ENCODE results near the gene ITPRIPL1.
"Not testable (repeated sequence)": the region's sequence is repeated elsewhere in the genome, so short reads cannot be mapped to it uniquely, and the experiment has no call there.

Gene ITPRIPL1

DNA sequence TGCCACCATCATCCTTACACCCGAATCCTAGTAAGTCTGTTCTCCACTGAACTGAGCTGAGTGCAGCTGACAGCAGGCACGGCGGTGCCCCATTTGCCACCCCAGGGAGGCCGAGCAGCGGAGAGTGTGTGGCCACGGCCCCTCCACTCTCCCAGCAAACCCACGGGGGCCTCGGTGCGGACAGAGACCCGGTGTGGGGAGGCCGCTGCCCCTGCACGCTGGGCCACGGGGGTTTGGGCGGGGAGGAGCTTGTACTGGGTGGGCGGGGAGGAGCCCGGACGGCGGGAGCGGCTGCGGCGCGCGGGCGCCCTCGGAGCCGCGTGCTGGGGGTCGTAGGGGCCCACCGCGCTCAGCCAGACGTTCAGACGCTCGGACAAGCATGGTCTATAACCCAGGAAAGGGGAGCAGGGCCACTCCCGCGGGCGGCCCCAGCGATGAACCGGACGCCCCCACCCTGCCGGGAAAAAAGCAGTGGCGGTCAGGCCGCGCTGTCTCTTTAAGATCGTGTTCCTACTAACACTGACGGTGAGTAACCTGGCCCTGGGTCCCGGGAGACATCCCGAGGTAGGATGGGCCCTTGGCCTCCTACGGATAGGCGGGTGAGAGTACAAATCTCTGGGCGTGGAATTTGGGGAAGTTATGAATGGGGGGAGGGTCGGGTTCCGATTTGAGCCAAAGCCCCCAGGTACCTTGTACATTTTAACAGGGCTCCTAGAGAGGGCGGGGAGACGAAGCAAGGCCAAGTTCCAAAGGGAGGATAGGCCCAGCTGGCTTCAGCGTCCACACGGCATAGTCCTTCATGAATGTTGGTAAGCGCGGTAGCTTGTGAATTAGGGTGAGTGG is at the start of gene ITPRIPL1:
Gene ITPRIPL1 (plus strand): TSS at position 277 of the 843 bp plus-strand sequence. CDS start 523 bp downstream, at position 800.
- no peak for DNase-seq (ENCODE audit: low read depth)

DNA sequence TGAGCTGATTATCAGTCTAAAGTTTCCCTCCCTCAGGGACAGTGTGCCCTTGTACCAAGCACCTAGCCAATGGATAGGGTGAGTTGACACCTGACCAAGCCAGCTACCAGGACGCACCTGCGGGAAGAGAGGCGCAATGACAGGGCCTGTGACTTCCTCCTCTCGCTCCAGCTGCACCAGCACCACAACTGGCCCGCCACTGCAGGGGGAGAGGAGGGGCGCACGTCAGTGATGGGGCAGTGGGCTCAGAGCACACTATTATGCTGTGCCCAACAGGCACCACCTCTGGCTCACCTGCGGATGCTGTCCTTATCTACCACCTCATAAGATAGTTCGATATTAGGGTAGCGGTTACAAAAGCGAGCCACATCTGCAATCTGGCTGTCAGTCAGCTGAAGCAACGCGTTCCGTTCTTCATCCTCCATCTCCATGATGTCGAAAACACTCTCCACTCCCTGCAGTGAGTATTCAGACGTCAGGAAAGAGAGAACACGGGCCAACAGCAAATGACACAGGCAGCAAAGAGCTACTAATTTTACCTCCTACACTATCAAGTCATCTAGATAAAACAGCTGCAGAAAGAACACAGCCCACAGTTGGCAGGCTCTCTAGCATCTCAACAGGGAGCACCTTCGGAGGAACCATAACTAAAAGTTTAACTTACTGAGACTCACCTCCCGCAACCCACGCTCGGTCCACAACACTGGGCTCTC is 48.2 kb upstream of the ITPRIPL1 start:
- no peak for DNase-seq (ENCODE audit: low read depth)

- no peak for DNase-seq (ENCODE audit: low read depth)
Measured at GRCh38 chr2:96287273-96287856, 37.8 kb upstream of the ITPRIPL1 start.

GRCh38 chr2:96291751-96292150 is 33.4 kb upstream of the ITPRIPL1 start:
- DNase-seq (ENCODE audit: low read depth), result no peak

GRCh38 chr2:96294271-96294670 is 30.8 kb upstream of the ITPRIPL1 start:
- not testable (repeated sequence) for DNase-seq (ENCODE audit: low read depth)

GRCh38 chr2:96296925-96297324 is 28.2 kb upstream of the ITPRIPL1 start:
- no peak for DNase-seq (ENCODE audit: low read depth)

- no peak for DNase-seq (ENCODE audit: low read depth)
Measured at GRCh38 chr2:96301865-96302264, 23.3 kb upstream of the ITPRIPL1 start.

DNA sequence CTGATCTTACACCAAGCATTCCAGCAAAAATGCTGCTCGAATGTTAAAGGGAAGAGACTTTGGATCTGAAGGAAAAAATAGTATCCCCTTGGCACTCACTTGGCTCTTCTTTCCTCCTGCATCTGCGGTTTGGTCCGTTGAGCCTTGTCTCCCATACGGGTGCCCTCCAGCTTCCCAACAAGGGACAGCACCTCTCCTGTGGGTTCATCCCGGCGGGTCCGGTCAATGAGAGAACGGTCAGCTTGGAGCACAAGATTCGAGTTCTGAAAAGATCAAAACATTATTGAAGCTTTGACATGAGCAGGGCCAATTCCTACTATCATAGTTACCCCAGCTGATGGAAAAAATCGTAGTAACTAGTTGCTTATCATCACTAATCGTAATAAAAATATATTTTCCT is 20.5 kb upstream of the ITPRIPL1 start:
- no peak for DNase-seq (ENCODE audit: low read depth)

DNA sequence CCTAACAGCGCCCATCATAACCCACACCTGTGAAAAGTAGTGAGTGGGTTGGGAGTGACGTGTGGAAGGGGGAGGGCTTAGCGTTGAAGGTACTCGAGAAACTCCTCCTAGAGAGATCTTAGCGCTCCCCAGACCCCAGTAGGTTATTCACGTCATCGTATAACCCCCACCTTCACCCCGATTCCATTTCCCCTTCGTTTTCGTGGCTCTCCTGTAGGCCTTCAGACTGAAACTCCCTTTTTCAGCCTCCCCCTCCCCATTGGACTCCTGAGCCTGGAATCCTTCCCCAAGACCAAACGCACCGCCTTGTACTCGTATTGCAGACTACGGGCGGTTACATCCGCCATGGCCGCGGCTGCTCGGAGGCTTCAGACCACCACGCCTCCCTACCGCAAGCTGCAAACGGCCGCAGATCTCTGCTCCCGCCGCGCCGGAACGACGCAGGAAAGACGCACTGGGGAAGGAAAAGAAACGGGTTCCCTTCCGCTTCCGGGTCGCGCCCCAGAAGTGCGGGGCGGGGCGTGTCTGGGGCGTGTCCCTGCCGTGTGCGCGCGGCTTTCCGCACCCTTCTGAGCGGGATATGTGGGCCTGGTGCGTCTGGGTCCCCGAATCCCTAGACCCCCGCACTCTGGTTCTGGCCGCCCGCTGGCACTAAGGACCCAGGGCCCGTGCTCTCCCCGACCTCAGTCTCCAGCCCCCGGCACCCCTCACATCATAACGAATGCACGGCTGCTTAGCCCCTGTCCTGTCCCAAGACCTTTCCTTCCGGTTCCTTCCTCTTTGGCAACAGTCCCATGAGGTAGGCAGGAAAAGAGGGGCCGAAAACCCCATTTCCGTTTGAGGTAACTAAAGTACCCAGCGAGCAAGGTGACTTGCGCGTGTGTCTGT is 19.8 kb upstream of the ITPRIPL1 start, which contains the start of gene SNRNP200:
Gene SNRNP200 (minus strand): TSS at position 456 of the 888 bp plus-strand sequence. CDS start 109 bp downstream, at position 347.
- peak; percentile 88 for DNase-seq (ENCODE audit: low read depth)

DNA sequence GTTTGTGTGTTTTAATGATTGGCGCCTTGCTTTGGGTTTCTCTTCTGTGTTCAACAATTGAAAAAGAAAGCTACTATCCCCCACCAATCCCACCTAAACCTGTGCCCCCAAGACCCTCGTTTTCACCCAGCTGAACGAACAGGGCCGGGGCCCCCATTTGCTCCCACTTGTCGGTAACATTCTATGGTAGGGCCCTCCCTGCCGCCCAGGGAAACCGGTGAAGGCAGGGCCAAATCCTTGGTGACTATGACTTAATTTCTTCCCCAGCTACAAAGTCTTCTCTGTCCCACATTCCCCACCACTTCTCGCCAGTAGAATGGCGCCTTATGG is 19.2 kb upstream of the ITPRIPL1 start:
- no peak for DNase-seq (ENCODE audit: low read depth)

GRCh38 chr2:96306370-96306769 is 18.7 kb upstream of the ITPRIPL1 start:
- DNase-seq (ENCODE audit: low read depth), result no peak

- DNase-seq (ENCODE audit: low read depth), result no peak
Measured at GRCh38 chr2:96308248-96308647, 16.9 kb upstream of the ITPRIPL1 start.

- no peak for DNase-seq (ENCODE audit: low read depth)
Measured at GRCh38 chr2:96315005-96315399, 10.1 kb upstream of the ITPRIPL1 start.

GRCh38 chr2:96315400-96316071 is 9.6 kb upstream of the ITPRIPL1 start:
- no peak for DNase-seq (ENCODE audit: low read depth)

GRCh38 chr2:96316999-96317398 is 8.1 kb upstream of the ITPRIPL1 start:
- no peak for DNase-seq (ENCODE audit: low read depth)

DNA sequence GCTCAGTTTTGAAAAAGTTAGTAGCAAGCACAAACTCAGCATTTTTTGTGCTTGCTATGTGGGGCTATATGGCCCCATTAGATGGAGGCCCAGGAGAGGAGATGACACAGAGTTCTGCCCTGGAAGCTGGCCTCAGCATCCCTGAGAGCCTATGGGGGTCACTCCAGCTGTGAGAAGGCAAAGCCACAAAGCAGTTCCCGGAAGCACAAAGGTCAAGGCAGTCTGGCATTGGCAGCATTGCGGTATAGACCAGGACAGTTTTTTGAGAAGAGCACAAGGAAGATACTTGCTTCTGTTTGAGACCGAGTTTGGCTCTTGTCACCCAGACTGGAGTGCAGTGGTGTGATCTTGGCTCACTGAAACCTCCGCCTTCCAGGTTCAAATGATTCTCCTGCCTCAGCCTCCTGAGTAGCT is 7.5 kb upstream of the ITPRIPL1 start:
- no peak for DNase-seq (ENCODE audit: low read depth)

GRCh38 chr2:96318723-96319122 is 6.4 kb upstream of the ITPRIPL1 start:
- no peak for DNase-seq (ENCODE audit: low read depth)

- DNase-seq (ENCODE audit: low read depth), result no peak
Measured at GRCh38 chr2:96319396-96319795, 5.7 kb upstream of the ITPRIPL1 start.

GRCh38 chr2:96320326-96320725 is 4.8 kb upstream of the ITPRIPL1 start:
- DNase-seq (ENCODE audit: low read depth), result no peak

- no peak for DNase-seq (ENCODE audit: low read depth)
Measured at GRCh38 chr2:96320728-96321622, 4.1 kb upstream of the ITPRIPL1 start.
